Measurements from ENCODE around the gene ALLC.

Gene ALLC

GRCh38 chr2:3625186-3625585 lies 32.8 kb upstream of the ALLC start:
- H3K4me3 ChIP-seq (replicated peaks; ENCODE audit: low read depth, low read length) = no peak overlapping the region
- no peak for DNase-seq (ENCODE audit: extremely low read depth, insufficient read length)
- TF ChIP-seq, protein P1, sequence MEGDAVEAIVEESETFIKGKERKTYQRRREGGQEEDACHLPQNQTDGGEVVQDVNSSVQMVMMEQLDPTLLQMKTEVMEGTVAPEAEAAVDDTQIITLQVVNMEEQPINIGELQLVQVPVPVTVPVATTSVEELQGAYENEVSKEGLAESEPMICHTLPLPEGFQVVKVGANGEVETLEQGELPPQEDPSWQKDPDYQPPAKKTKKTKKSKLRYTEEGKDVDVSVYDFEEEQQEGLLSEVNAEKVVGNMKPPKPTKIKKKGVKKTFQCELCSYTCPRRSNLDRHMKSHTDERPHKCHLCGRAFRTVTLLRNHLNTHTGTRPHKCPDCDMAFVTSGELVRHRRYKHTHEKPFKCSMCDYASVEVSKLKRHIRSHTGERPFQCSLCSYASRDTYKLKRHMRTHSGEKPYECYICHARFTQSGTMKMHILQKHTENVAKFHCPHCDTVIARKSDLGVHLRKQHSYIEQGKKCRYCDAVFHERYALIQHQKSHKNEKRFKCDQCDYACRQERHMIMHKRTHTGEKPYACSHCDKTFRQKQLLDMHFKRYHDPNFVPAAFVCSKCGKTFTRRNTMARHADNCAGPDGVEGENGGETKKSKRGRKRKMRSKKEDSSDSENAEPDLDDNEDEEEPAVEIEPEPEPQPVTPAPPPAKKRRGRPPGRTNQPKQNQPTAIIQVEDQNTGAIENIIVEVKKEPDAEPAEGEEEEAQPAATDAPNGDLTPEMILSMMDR (IDR thresholded peaks at IDR 0.05; ENCODE audit: insufficient read depth, low read length, poor library complexity, severe bottlenecking) = no peak
- no peaks in the 10 kb centered on the region for H3K27me3 ChIP-seq (replicated peaks; ENCODE audit: control insufficient read depth, insufficient read depth, low read length)
- no peaks in the 10 kb centered on the region for H3K36me3 ChIP-seq (ENCODE audit: control insufficient read depth, insufficient read depth, low read length)

GRCh38 chr2:3626118-3626811 lies 31.7 kb upstream of the ALLC start:
- no peaks in the 10 kb centered on the region for H3K27me3 ChIP-seq (replicated peaks; ENCODE audit: control insufficient read depth, insufficient read depth, low read length)
- TF ChIP-seq, protein P1 (IDR thresholded peaks at IDR 0.05; ENCODE audit: insufficient read depth, low read length, poor library complexity, severe bottlenecking) = no peak
- DNase-seq (ENCODE audit: extremely low read depth, insufficient read length) = no peak
- H3K4me3 ChIP-seq (replicated peaks; ENCODE audit: low read depth, low read length) = no peak overlapping the region
- no peaks in the 10 kb centered on the region for H3K36me3 ChIP-seq (ENCODE audit: control insufficient read depth, insufficient read depth, low read length)

GRCh38 chr2:3626812-3627499 lies 31.0 kb upstream of the ALLC start:
- no peak overlapping the region for H3K4me3 ChIP-seq (replicated peaks; ENCODE audit: low read depth, low read length)
- TF ChIP-seq, protein P1 (IDR thresholded peaks at IDR 0.05; ENCODE audit: insufficient read depth, low read length, poor library complexity, severe bottlenecking) = no peak
- DNase-seq (ENCODE audit: extremely low read depth, insufficient read length) = no peak
- no peaks in the 10 kb centered on the region for H3K27me3 ChIP-seq (replicated peaks; ENCODE audit: control insufficient read depth, insufficient read depth, low read length)
- no peaks in the 10 kb centered on the region for H3K36me3 ChIP-seq (ENCODE audit: control insufficient read depth, insufficient read depth, low read length)

DNA sequence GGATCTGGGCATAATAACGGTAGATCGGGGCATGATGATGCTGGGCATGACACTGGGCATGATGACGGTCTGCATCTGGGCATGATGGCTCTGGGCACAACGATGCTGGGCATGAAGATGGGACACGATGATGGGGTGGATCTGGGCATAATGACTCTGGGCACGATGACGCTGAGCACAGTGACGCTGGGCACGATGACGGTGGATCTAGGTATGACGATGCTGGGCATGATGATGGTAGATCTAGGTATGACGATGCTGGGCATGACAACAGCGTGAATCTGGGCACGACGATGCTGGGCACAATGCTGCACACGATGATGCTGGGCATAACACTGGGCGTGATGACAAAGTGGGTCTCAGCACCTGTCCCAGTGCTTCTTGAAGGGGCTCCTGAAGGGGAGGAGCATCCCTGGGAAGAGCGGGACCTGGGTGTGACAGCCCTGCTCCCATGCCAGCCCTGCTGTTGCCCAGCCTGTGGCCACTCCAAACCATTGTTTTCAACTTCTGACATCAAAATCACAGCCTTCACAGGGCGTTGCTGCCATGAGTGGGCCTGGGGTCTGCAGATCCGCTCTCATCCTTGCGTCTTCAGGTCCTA lies 30.4 kb upstream of the ALLC start:
- Histone ChIP-seq H3K4me3 (replicated peaks; ENCODE audit: low read depth, low read length) (no peak overlapping the region), H3K27me3 (replicated peaks; ENCODE audit: control insufficient read depth, insufficient read depth, low read length) (no peaks in the 10 kb centered on the region), H3K36me3 (ENCODE audit: control insufficient read depth, insufficient read depth, low read length) (no peaks in the 10 kb centered on the region)
- DNase-seq (ENCODE audit: extremely low read depth, insufficient read length) = no peak
- TF ChIP-seq, protein P1 (IDR thresholded peaks at IDR 0.05; ENCODE audit: insufficient read depth, low read length, poor library complexity, severe bottlenecking) = no peak

GRCh38 chr2:3628241-3628679 lies 29.7 kb upstream of the ALLC start:
- DNase-seq (ENCODE audit: extremely low read depth, insufficient read length) = no peak
- TF ChIP-seq, protein P1 (IDR thresholded peaks at IDR 0.05; ENCODE audit: insufficient read depth, low read length, poor library complexity, severe bottlenecking) = no peak
- Histone ChIP-seq H3K4me3 (replicated peaks; ENCODE audit: low read depth, low read length) (no peak overlapping the region), H3K27me3 (replicated peaks; ENCODE audit: control insufficient read depth, insufficient read depth, low read length) (no peaks in the 10 kb centered on the region), H3K36me3 (ENCODE audit: control insufficient read depth, insufficient read depth, low read length) (no peaks in the 10 kb centered on the region)
